Peyer's patch (tissue), 4 donors: ENCODE results near the gene SLC29A4.
"Not testable (repeated sequence)": the region's sequence is repeated elsewhere in the genome, so short reads cannot be mapped to it uniquely, and the experiment has no call there.

Experiments
- CTCF ChIP-seq, 6 experiments: fragments of 450-650 bp in 4 of 6; fragments of 200-600 bp in 2 of 6; sonication (generic) in 1 of 6; IDR thresholded peaks; one replicate each; pipeline ENCODE4 v1.5.1; 2017 to 2019; ENCODE audit warnings: antibody characterized with exemption in 6 of 6, mild to moderate bottlenecking in 3 of 6, moderate library complexity in 1 of 6
- POLR2A ChIP-seq, 2 donors: fragments of 450-650 bp; IDR thresholded peaks; one replicate each; pipeline ENCODE4 v1.5.1; 2017; ENCODE audit warnings: antibody characterized with exemption in 2 of 2, mild to moderate bottlenecking in 2 of 2, moderate library complexity in 2 of 2

GRCh38 chr7:5274985-5275431 is 7.7 kb upstream of the SLC29A4 start:
- not testable (repeated sequence) for TF ChIP-seq CTCF, POLR2A (IDR thresholded peaks at IDR 0.05)
